Stimulated activated CD8-positive, alpha-beta memory T cell treated with anti-CD3 and anti-CD28 coated beads, Interleukin-4, amount 100 ng/mL, for 4 hours (primary cell): ENCODE data around the gene BACE2.

Experiments
- DNase-seq, 2 donors: peaks; one replicate each; pipeline ENCODE4 v3.0.0-alpha.2; 2020; ENCODE audit warnings: low read depth in 2 of 2, low spot score in 1 of 2

BACE2 gene

GRCh38 chr21:41317458-41317857 is 149.5 kb downstream of the BACE2 start:
- no peak for DNase-seq

DNA sequence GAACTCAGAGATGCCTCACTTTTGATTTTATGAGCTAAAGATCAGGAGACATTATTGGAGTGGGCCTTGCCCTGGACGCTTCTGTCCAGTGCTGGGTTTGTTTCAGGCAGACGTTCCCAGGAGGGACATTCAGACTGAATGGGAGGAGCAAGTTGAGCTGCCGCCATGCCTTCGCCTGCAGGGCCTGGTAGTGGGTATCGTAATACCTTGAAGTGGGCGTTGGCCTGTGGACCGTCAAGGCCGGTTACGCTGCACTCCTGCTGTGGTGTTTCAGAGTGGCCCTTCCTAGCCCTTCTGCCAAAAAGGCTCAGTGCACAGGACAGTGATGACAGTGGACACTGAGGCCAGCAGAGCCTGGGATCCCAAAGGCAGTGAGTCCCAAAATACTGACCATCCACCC is 150.3 kb downstream of the BACE2 start:
- no peak for DNase-seq

DNA sequence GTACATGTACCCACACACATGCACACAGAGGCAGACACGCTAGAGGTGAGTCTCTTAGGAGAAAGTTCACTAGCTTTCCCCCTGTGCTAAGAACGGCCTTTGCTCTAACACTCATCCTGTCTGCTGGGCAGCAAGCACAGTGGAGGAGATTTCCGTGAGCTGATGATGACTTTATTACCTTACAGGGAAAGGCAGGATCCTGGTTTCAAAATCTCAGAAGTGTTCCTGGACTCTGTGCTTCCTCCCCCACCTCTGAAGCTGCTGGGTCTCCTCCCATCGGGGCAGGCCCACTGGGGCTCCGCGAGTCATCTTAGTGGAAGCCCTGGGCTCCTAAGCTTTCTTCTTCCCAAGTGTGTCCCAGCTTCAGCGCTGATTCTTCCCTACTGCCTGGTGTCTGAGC is 151.3 kb downstream of the BACE2 start:
- no peak for DNase-seq

GRCh38 chr21:41321211-41321907 is 153.4 kb downstream of the BACE2 start:
- no peak for DNase-seq

DNA sequence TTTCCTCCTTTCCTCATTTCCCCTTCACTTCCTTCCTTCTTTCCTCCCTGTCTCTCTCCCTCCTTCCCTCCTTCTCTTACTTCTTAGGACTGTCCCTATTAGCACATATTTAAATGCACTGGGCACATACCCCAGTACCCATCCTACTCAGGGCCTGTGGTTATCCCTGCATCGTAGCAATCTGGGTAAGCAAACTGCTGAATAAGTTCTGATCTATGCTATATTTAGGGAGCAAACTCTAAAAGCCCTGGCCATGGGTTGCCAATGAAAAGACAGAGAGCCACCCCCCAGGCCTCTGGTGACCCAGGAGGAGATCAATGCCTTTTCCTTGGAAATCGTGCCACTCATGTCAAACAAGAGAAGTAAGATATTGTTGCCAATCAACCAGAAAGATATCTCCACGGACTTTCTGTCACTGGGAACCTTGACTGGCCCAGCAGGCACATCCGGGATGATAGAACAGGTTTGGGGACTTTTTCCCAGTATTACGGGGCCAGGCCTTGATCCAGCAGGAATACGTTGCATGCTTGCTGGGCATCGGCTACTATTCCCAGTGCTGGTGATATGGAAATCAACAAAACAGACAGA is 154.0 kb downstream of the BACE2 start:
- no peak for DNase-seq

DNA sequence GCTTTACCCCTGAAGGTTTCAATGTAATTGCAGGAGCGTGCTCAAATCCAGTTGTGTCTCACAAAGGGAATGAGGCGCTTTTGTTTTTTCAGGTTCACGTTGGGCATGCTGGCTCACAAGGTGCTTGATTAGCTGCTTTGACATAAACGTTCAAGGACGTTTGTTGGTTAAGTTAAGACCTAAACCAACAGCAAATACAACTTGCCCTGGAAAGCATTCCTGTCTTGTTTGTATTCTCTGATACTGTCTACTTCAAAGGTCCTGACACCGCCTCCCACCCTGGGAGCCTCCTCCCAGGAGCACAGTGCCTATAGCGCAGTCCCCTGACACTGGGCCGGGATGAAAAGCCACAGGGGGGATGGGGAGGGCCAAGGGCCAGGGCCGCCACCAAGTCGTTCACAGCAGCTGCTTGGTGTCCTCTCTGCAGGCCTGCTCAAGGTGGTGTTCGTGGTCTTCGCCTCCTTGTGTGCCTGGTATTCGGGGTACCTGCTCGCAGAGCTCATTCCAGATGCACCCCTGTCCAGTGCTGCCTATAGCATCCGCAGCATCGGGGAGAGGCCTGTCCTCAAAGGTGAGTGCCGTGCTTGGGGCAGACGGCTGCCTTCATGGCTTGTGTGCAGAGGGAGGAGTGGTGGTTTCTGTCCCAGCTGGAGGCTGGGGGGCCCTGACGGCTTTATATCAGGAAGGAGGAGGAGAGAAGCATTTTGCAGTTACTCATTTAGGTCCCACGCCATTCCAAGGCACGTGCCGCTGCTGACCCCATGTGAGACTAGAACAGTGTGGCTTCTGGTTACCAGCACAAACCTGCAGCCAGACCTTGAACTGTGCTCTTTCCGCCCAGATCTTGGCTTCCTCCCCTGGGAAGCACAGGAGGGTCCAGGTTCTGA is 154.8 kb downstream of the BACE2 start:
- no peak for DNase-seq

- no peak for DNase-seq
Measured at GRCh38 chr21:41325138-41325912, 157.4 kb downstream of the BACE2 start.

DNA sequence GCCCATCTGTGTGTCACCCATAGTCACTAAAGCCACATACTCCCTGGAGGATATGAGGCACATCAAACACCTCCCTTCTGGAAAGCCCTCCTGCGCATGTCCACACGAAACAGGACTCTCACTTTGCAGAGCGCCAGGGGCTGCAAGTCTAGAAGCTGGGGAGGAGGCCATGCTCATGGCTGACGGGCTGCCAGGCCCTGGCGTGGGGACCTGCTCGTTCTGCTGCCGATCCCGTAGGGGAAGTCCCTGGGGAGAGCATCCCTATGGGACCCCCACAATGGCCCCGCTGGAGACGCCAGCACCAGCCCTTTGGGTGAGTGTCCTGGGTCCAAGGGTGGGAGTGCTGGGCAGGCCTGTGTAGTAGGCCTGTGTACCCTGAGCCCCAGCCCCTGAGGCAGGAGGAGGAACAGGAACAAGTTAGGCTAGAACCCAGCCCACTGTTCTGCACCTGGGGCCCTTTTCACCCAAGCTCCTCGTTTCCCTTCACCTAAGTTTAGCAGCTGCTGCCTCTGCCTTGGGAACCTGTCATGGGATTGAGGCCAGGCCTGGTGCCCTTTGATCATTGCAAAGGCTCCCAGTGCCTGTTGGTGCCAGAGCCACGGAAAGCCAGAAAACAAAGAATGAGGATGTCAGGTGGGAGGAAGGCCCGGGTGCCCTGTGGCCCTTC is 158.6 kb downstream of the BACE2 start:
- no peak for DNase-seq

GRCh38 chr21:41327753-41328152 is 159.8 kb downstream of the BACE2 start:
- no peak for DNase-seq

- no peak for DNase-seq
Measured at GRCh38 chr21:41328660-41329607, 161.0 kb downstream of the BACE2 start.
